Brain microvascular endothelial cell (primary cell): ENCODE measurements around the gene BCL7A.

Experiments used
- DNase-seq: peaks from one replicate; pipeline ENCODE4 v3.0.0-alpha.2; 2020
- H3K27ac ChIP-seq: fragments of 250-450 bp; sonication (Bioruptor Pico); 2 replicates; pipeline ENCODE4 v1.5.1; 2020; ENCODE audit warnings: mild to moderate bottlenecking, moderate library complexity
- H3K27me3 ChIP-seq: fragments of 250-450 bp; sonication (Bioruptor Pico); replicated peaks from 2 replicates; pipeline ENCODE4 v1.5.1; 2020; ENCODE audit warnings: mild to moderate bottlenecking
- H3K36me3 ChIP-seq: fragments of 250-450 bp; sonication (Bioruptor Pico); replicated peaks from 2 replicates; pipeline ENCODE4 v1.5.1; 2020; ENCODE audit warnings: mild to moderate bottlenecking
- H3K4me3 ChIP-seq: 2 replicates; pipeline ENCODE4 v1.5.1; 2011; ENCODE audit warnings: low read depth, mild to moderate bottlenecking, control low read depth, low read length, moderate library complexity
- in situ Hi-C: cut with HindIII; loops from 2 replicates; pipeline ENCODE4 v1.10.0; 2017; ENCODE audit warnings: low sequenced_read_pairs, low pct_ligation_motif_present
- TF ChIP-seq, protein P1 (sequence below): IDR thresholded peaks from 2 replicates; pipeline ENCODE4 v1.5.1; 2011; ENCODE audit warnings: low read depth, mild to moderate bottlenecking, moderate library complexity, low read length, control low read depth, inconsistent platforms; ENCODE audit errors: missing control alignments

BCL7A gene

DNA sequence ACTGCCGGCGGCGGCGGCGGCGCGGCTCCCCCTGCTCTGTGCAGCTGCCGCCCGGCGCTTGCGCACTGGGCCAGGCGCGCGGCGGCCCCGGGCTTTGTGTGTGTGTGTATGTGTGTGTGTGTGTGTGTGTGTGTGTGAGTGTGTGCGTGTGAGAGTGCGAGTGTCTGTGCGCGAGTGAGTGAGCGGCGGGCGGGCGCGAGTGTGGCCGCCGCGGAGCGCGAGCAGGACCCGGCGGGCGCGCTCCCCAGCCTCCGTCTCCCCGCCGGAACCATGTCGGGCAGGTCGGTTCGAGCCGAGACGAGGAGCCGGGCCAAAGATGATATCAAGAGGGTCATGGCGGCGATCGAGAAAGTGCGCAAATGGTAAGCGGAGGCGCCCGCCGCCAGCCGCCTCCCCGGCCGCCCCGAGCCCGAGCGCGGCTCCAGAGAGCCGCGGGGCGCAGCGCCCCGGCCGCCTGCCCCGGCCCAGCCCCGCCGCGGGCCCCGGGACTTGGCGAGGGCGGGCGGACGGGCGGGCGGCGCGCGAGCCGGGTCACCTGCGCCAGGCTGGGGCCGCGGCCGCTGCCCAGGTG, at the start of gene BCL7A:
Gene BCL7A (plus strand): TSS at position 63 of the 571 bp plus-strand sequence. CDS start 208 bp downstream, at position 271.
- Histone ChIP-seq H3K27ac (peak within 1 kb of the TSS; percentile 74), H3K4me3 (peak within 1 kb of the TSS; percentile 64), H3K27me3 (no peaks in the 10 kb centered on the region), H3K36me3 (no peaks in the 10 kb centered on the region)
- TF ChIP-seq, protein P1, sequence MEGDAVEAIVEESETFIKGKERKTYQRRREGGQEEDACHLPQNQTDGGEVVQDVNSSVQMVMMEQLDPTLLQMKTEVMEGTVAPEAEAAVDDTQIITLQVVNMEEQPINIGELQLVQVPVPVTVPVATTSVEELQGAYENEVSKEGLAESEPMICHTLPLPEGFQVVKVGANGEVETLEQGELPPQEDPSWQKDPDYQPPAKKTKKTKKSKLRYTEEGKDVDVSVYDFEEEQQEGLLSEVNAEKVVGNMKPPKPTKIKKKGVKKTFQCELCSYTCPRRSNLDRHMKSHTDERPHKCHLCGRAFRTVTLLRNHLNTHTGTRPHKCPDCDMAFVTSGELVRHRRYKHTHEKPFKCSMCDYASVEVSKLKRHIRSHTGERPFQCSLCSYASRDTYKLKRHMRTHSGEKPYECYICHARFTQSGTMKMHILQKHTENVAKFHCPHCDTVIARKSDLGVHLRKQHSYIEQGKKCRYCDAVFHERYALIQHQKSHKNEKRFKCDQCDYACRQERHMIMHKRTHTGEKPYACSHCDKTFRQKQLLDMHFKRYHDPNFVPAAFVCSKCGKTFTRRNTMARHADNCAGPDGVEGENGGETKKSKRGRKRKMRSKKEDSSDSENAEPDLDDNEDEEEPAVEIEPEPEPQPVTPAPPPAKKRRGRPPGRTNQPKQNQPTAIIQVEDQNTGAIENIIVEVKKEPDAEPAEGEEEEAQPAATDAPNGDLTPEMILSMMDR, result no peak
- in situ Hi-C loops, result no loop called here
- peak; percentile 78 for DNase-seq

DNA sequence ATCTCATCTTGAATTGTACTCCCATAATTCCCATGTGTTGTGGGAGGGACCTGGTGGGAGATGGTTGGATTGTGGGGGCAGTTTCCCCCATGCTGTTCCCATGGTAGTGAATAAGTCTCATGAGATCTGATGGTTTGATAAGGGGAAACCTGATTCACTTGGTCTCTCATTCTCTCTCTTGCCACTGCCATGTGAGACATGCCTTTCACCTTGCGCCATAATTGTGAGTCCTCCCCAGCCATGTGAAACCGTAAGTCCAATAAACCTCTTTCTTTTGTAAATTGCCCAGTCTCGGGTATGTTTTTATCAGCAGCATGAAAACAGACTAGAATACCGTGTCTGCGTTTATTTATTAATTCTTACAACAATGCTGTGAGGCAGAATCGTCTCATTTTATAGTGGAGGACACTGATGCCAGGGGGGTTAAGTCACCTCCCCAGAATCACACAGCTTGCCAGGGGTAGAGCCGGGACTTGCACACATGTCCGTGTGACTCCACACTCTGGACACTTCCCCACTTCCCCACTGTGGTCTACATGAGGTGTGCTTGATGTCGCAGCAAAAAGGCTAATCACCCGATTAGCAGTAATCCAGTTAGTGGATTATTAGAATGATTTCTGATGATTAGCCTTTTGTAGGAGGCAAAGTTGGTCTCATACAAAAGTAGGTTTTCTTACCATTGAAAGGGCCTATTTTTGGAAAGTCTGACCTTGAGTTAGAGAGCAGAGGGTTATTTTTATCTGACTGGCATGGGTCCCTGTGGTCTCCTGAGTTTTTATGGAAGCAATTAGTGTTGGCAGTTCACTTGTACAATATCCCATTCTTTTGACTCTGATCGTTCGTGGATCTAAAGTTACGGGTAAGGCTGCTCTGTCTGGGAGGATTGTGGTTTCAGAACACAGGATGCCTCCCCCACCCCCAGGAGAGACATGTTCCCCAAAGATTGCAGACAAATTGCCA, 47.4 kb upstream of the BCL7A start:
- no peaks in the 10 kb centered on the region for H3K36me3 ChIP-seq
- H3K27me3 ChIP-seq, result no peaks in the 10 kb centered on the region
- DNase-seq, result no peak
- in situ Hi-C loops, result no loop called here
- H3K27ac ChIP-seq, result no peak overlapping the region
- no peak overlapping the region for H3K4me3 ChIP-seq
- TF ChIP-seq, protein P1, result no peak

DNA sequence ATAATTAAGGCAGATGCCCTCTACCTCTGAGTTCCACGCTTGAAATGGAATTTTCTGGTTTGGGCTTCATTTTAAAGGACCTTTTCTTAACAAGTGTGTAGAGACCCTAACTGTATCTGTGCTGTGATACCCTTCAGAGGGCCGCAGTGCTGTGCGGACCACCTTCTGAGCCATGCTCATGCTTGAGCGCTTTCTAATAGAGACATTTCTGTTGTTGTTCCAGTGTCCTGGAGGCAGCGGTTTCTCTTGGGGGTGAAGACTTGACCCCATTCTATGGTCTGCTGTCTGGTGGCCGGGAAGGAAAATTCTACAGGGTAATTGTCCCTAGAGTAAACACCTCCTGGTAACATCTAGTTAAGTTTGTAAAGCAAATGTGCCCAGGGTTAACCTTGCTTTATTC, 46.7 kb upstream of the BCL7A start:
- Histone ChIP-seq H3K27ac (no peak overlapping the region), H3K36me3 (no peaks in the 10 kb centered on the region), H3K27me3 (no peaks in the 10 kb centered on the region), H3K4me3 (no peak overlapping the region)
- in situ Hi-C loops, result no loop called here
- no peak for DNase-seq
- TF ChIP-seq, protein P1, result no peak

DNA sequence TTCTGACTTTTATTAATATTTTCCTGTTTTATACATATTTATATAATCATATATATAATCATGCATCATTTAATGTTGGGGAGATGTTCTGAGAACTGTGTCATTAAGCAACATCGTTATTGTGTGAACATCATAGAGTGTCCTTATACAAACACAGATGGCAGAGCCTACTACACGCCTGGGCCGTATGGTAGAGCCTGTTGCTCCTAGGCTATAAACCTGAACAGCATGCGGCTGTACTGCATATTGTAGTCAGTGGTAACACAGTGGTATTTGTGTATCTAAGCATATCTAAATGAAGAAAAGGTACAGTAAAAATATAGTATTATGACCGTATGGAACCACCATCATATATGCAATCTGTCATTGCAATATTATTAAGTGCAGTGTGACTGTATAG, 44.7 kb upstream of the BCL7A start:
- H3K4me3 ChIP-seq, result no peak overlapping the region
- no peaks in the 10 kb centered on the region for H3K27me3 ChIP-seq
- H3K36me3 ChIP-seq, result no peaks in the 10 kb centered on the region
- in situ Hi-C loops, result no loop called here
- DNase-seq, result no peak
- H3K27ac ChIP-seq, result no peak overlapping the region
- TF ChIP-seq, protein P1, result no peak

DNA sequence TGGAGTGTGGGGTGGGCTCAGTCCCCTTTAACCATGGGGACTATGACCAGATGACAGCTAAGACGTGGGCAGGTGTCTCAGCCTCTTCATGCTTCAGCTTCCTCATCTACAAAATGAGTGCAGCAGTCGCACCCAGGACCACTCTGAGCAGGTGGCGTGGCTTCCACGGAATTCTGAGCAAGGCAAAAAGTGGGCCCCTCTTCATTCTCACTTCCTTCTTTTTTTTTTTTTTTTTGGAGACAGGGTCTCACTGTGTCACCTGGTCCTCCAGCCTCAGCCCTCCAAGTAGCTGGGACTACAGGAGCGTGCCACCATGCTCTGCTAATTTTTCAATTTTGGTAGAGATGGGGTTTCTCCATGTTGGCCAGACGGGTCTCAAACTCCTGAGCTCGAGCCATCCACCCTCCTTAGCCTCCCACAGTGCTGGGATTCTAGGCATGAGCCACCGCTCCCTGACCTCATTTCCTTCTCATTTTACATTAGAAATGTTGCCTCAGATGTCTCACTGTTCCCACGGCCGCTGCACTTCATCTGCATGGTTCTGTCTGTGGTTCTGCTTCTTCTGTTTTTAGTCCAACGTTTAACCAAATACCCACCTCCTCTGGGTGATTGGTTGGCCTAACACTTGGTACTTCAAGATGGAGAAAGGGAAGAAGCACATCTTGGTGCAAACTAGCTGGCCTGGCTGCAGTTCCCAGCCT, 41.3 kb upstream of the BCL7A start:
- TF ChIP-seq, protein P1, result no peak
- DNase-seq, result peak; percentile 74
- H3K4me3 ChIP-seq, result no peak overlapping the region
- in situ Hi-C loops, result no loop called here
- no peaks in the 10 kb centered on the region for H3K36me3 ChIP-seq
- no peaks in the 10 kb centered on the region for H3K27me3 ChIP-seq
- H3K27ac ChIP-seq, result peak overlapping the region; percentile 16
